WTC11 (cell line): Measurements from ENCODE around the gene ADGRL2. TPM values are rescaled to one million over a fixed set of nuclear protein-coding genes. Genes with fewer than 3 reads are reported as not detected.

ENCODE experiments used
- ATAC-seq: fragments of 200-7000 bp; cut with Tn5 transposase; 2 replicates; pipeline ENCODE4 v1.10.0; 2021; ENCODE audit warnings: mild to moderate bottlenecking, moderate library complexity
- CTCF ChIA-PET: fragments of 300-600 bp; sonication (Branson Sonifier 250); formaldehyde crosslinking; loops from one replicate; lab custom pipeline; 2021; ENCODE audit warnings: antibody characterized with exemption; lab: Charles Lee
- POLR2A ChIA-PET: fragments of 350-600 bp; sonication (Branson Sonifier 250); formaldehyde crosslinking; loops from one replicate; lab custom pipeline; 2021; ENCODE audit warnings: antibody characterized with exemption; lab: Charles Lee
- DNase-seq: peaks from one replicate; pipeline ENCODE4 v3.0.0; 2021; ENCODE audit warnings: low spot score
- H3K27ac Mint-ChIP-seq: 2 replicates; pipeline ENCODE4 v1.8.0; 2021; ENCODE audit warnings: mixed read lengths
- H3K27me3 Mint-ChIP-seq: 2 replicates; pipeline ENCODE4 v1.8.0; 2021; ENCODE audit warnings: low read depth, mild to moderate bottlenecking, moderate library complexity, mixed read lengths
- H3K36me3 Mint-ChIP-seq: 2 replicates; pipeline ENCODE4 v1.8.0; 2021; ENCODE audit warnings: mixed read lengths
- H3K4me1 Mint-ChIP-seq: 2 replicates; pipeline ENCODE4 v1.8.0; 2022; ENCODE audit warnings: mixed read lengths
- H3K4me3 Mint-ChIP-seq: 2 replicates; pipeline ENCODE4 v1.8.0; 2021; ENCODE audit warnings: mild to moderate bottlenecking, moderate library complexity, mixed read lengths
- H3K9me3 Mint-ChIP-seq: 2 replicates; pipeline ENCODE4 v1.8.0; 2021; ENCODE audit warnings: mixed read lengths
- ARID4B ChIP-seq: sonication (generic); formaldehyde crosslinking; IDR thresholded peaks from 2 replicates; pipeline ENCODE4 v1.8.0; 2023; ENCODE audit warnings: missing genetic modification reagents, mild to moderate bottlenecking, borderline replicate concordance
- ATF2 ChIP-seq: sonication (generic); formaldehyde crosslinking; IDR thresholded peaks from 2 replicates; pipeline ENCODE4 v1.8.1; 2022; ENCODE audit warnings: low read depth, missing genetic modification reagents, borderline replicate concordance
- ATF3 ChIP-seq: sonication (generic); formaldehyde crosslinking; conservative IDR thresholded peaks from 2 replicates; pipeline ENCODE4 v1.8.1; 2022; ENCODE audit warnings: mild to moderate bottlenecking, missing genetic modification reagents
- CDX4 ChIP-seq: fragments of 250-450 bp; sonication (Bioruptor Pico); IDR thresholded peaks from 2 replicates; pipeline ENCODE4 v1.9.0; 2021; ENCODE audit warnings: moderate library complexity, mild to moderate bottlenecking, inconsistent platforms, borderline replicate concordance
- ELF4 ChIP-seq: sonication (generic); formaldehyde crosslinking; IDR thresholded peaks from 2 replicates; pipeline ENCODE4 v1.8.1; 2022; ENCODE audit warnings: low read depth, mild to moderate bottlenecking, moderate library complexity, missing genetic modification reagents
- ESRRA ChIP-seq: sonication (generic); formaldehyde crosslinking; IDR thresholded peaks from 2 replicates; pipeline ENCODE4 v1.8.1; 2022; ENCODE audit warnings: mild to moderate bottlenecking, missing genetic modification reagents, borderline replicate concordance
- FOXJ3 ChIP-seq: sonication (generic); formaldehyde crosslinking; IDR thresholded peaks from 2 replicates; pipeline ENCODE4 v1.9.0; 2021; ENCODE audit warnings: missing genetic modification reagents, mild to moderate bottlenecking, borderline replicate concordance
- FOXP4 ChIP-seq: sonication (generic); formaldehyde crosslinking; IDR thresholded peaks from 2 replicates; pipeline ENCODE4 v1.8.0; 2022; ENCODE audit warnings: mild to moderate bottlenecking, missing genetic modification reagents
- HMGA2 ChIP-seq: fragments of 250-450 bp; sonication (Bioruptor Pico); IDR thresholded peaks from 2 replicates; pipeline ENCODE4 v1.4.0; 2021; ENCODE audit warnings: mild to moderate bottlenecking, moderate library complexity
- IRF2 ChIP-seq: sonication (generic); formaldehyde crosslinking; IDR thresholded peaks from 2 replicates; pipeline ENCODE4 v1.8.0; 2022; ENCODE audit warnings: low read depth, missing genetic modification reagents, borderline replicate concordance
- JAZF1 ChIP-seq: fragments of 250-450 bp; sonication (Bioruptor Pico); IDR thresholded peaks from 2 replicates; pipeline ENCODE4 v1.9.0; 2021; ENCODE audit warnings: moderate library complexity, mild to moderate bottlenecking, inconsistent platforms
- NFATC4 ChIP-seq: fragments of 250-450 bp; sonication (Bioruptor Pico); IDR thresholded peaks from 2 replicates; pipeline ENCODE4 v1.9.0; 2021; ENCODE audit warnings: mild to moderate bottlenecking
- NR1H2 ChIP-seq: sonication (generic); formaldehyde crosslinking; IDR thresholded peaks from 2 replicates; pipeline ENCODE4 v1.9.0; 2021; ENCODE audit warnings: mild to moderate bottlenecking, moderate library complexity, missing genetic modification reagents
- PREB ChIP-seq: sonication (generic); formaldehyde crosslinking; IDR thresholded peaks from 2 replicates; pipeline ENCODE4 v1.8.1; 2022; ENCODE audit warnings: mild to moderate bottlenecking, missing genetic modification reagents, moderate library complexity, borderline replicate concordance
- SMAD4 ChIP-seq: sonication (generic); formaldehyde crosslinking; IDR thresholded peaks from 2 replicates; pipeline ENCODE4 v1.8.0; 2022; ENCODE audit warnings: mild to moderate bottlenecking, missing genetic modification reagents
- TCF7 ChIP-seq: sonication (generic); formaldehyde crosslinking; IDR thresholded peaks from 2 replicates; pipeline ENCODE4 v1.8.0; 2022; ENCODE audit warnings: mild to moderate bottlenecking, low read depth, missing genetic modification reagents, moderate library complexity
- ZBTB43 ChIP-seq: sonication (generic); formaldehyde crosslinking; IDR thresholded peaks from 2 replicates; pipeline ENCODE4 v1.8.1; 2023; ENCODE audit warnings: mild to moderate bottlenecking, missing genetic modification reagents
- ZNF138 ChIP-seq: sonication (generic); formaldehyde crosslinking; conservative IDR thresholded peaks from 2 replicates; pipeline ENCODE4 v1.8.1; 2022; ENCODE audit warnings: mild to moderate bottlenecking, moderate library complexity, missing genetic modification reagents
- ZNF219 ChIP-seq: sonication (generic); formaldehyde crosslinking; IDR thresholded peaks from 2 replicates; pipeline ENCODE4 v1.8.0; 2023; ENCODE audit warnings: missing genetic modification reagents, mild to moderate bottlenecking, borderline replicate concordance
- ZNF396 ChIP-seq: fragments of 250-450 bp; sonication (Bioruptor Pico); IDR thresholded peaks from 2 replicates; pipeline ENCODE4 v1.8.0; 2021; ENCODE audit warnings: mild to moderate bottlenecking, moderate library complexity, borderline replicate concordance
- ZNF423 ChIP-seq: fragments of 250-450 bp; sonication (Bioruptor Pico); IDR thresholded peaks from 2 replicates; pipeline ENCODE4 v2.1.2; 2022; ENCODE audit warnings: mild to moderate bottlenecking, moderate library complexity
- ZNF512 ChIP-seq: sonication (generic); formaldehyde crosslinking; IDR thresholded peaks from 2 replicates; pipeline ENCODE4 v1.8.1; 2022; ENCODE audit warnings: missing genetic modification reagents, borderline replicate concordance
- total RNA-seq: library from RNA; stranded (reverse); gene quantifications from 3 replicates; pipeline ENCODE4 v1.2.3, GENCODE V29; 2021

ADGRL2 gene
- total RNA-seq, 1 experiment from 2014 or later: 71.6 TPM

GRCh38 chr1:81809808-81810207 lies 9.1 kb downstream of the ADGRL2 start (continued):
- TF ChIP-seq PREB (CRISPR knock-in tag) (no peak), ARID4B (CRISPR knock-in tag) (no peak), IRF2 (no peak), ZNF396 (CRISPR knock-in tag) (no peak), NFATC4 (no peak), SMAD4 (CRISPR knock-in tag) (no peak), ELF4 (no peak), ZNF219 (CRISPR knock-in tag) (no peak)

- Mint-ChIP-seq H3K4me3 (no peak overlapping the region), H3K36me3 (no peaks in the 10 kb centered on the region), H3K27ac (peak overlapping the region; percentile 47; the same call in 1 of the 2 replicates), H3K27me3 (no peaks in the 10 kb centered on the region), H3K4me1 (peaks cover 59% of the 10 kb centered on the region), H3K9me3 (no peaks in the 10 kb centered on the region)
- no peak for DNase-seq
- ChIA-PET CTCF (interaction anchor here (0.7 to 2.5 kb wide), 3 partner anchors 9 to 24 kb away, joined by 3 to 11 read pairs (median 3); no protein-coding TSS in a partner anchor), POLR2A (no interaction called here)
- ATAC-seq: no peak
- TF ChIP-seq NR1H2 (CRISPR knock-in tag): no peak
- no peak for TF ChIP-seq CDX4
- no peak for TF ChIP-seq ZNF423
- TF ChIP-seq TCF7 (CRISPR knock-in tag): no peak
- no peak for TF ChIP-seq ZBTB43
- TF ChIP-seq JAZF1 (CRISPR knock-in tag): no peak
- no peak for TF ChIP-seq HMGA2 (CRISPR knock-in tag)
- TF ChIP-seq ZNF512 (CRISPR knock-in tag): no peak
- no peak for TF ChIP-seq ZNF138 (CRISPR knock-in tag)
- no peak for TF ChIP-seq FOXJ3 (CRISPR knock-in tag)
- TF ChIP-seq ESRRA (CRISPR knock-in tag): no peak
- TF ChIP-seq FOXP4 (CRISPR knock-in tag): no peak
- TF ChIP-seq ATF2 (CRISPR knock-in tag): no peak
- TF ChIP-seq ATF3 (CRISPR knock-in tag): no peak
Observed at GRCh38 chr1:81811757-81812371, 11.1 kb downstream of the ADGRL2 start.
